ENCODE results near the gene AEBP1.

The AEBP1 gene

DNA sequence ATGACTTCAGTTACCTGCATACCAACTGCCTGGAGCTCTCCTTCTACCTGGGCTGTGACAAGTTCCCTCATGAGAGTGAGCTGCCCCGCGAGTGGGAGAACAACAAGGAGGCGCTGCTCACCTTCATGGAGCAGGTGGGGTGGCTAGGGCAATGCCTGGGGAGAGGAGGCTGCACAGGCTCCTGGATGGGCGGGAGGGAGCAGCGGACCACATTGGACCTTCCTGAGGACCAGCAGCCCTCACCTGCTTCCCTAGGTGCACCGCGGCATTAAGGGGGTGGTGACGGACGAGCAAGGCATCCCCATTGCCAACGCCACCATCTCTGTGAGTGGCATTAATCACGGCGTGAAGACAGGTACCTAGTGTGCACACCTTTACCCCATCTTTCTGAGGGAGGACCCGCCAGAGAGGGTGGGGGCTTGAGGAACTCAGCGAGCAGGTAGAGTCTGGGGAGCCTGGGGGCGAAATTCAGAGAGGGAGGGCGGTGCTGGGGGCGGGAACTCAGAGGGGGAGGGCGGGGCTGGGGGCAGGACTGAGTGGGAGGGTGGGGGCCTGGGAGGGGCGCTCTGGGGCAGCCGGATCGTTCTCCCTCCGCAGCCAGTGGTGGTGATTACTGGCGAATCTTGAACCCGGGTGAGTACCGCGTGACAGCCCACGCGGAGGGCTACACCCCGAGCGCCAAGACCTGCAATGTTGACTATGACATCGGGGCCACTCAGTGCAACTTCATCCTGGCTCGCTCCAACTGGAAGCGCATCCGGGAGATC lies 9.0 kb downstream of the AEBP1 start:
- H4K5ac ChIP-seq (ENCODE audit: low read length): no peak overlapping the region
- H4K8ac ChIP-seq (ENCODE audit: low read depth, low read length): no peak overlapping the region
- H3K4me3 ChIP-seq (ENCODE audit: low read length): no peak overlapping the region
- H2AK5ac ChIP-seq (ENCODE audit: low read length): no peak overlapping the region
- no peak overlapping the region for H3K4me2 ChIP-seq (ENCODE audit: low read length)
- no peak overlapping the region for H3K18ac ChIP-seq (ENCODE audit: low read length)
- WGBS (ENCODE audit: extremely low coverage, insufficient coverage, low lambda C conversion rate): no CpG with 5 or more reads among the region's 34 CpGs
- no peak overlapping the region for H3K56ac ChIP-seq (ENCODE audit: low read length)
- no peak overlapping the region for H3K9ac ChIP-seq (ENCODE audit: low read length)
- no peak overlapping the region for H2BK15ac ChIP-seq (replicated peaks; ENCODE audit: low read depth)
- H2BK120ac ChIP-seq (ENCODE audit: low read depth, low read length): no peak overlapping the region
- no peak overlapping the region for H2BK5ac ChIP-seq (ENCODE audit: low read length)
- H3K23ac ChIP-seq (ENCODE audit: low read length): no peak overlapping the region
- H3K4ac ChIP-seq (ENCODE audit: low read depth, low read length): no peak overlapping the region
- H3K27me3 ChIP-seq (ENCODE audit: insufficient read depth, low read length, poor library complexity): no peaks in the 10 kb centered on the region
- H3K79me2 ChIP-seq (ENCODE audit: control insufficient read depth, insufficient read depth, low read length): no peaks in the 10 kb centered on the region
- H3K79me1 ChIP-seq (ENCODE audit: low read length): peaks cover 2% of the 10 kb centered on the region
- no peak overlapping the region for H3K27ac ChIP-seq (ENCODE audit: low read depth, low read length)
- no peaks in the 10 kb centered on the region for H3K4me1 ChIP-seq (ENCODE audit: control insufficient read depth, low read depth, low read length)
- DNase-seq: no peak
- peaks cover 7% of the 10 kb centered on the region for H3K36me3 ChIP-seq (ENCODE audit: control insufficient read depth, insufficient read depth, low read length)

- no CpG with 5 or more reads among the region's 24 CpGs for WGBS (ENCODE audit: extremely low coverage, insufficient coverage, low lambda C conversion rate)
- no peak overlapping the region for H2BK120ac ChIP-seq (ENCODE audit: low read depth, low read length)
- no peak overlapping the region for H3K27ac ChIP-seq (ENCODE audit: low read depth, low read length)
- no peak overlapping the region for H3K4me3 ChIP-seq (ENCODE audit: low read length)
- H3K4ac ChIP-seq (ENCODE audit: low read depth, low read length): no peak overlapping the region
- H3K36me3 ChIP-seq (ENCODE audit: control insufficient read depth, insufficient read depth, low read length): peaks cover 7% of the 10 kb centered on the region
- H4K5ac ChIP-seq (ENCODE audit: low read length): no peak overlapping the region
- H3K27me3 ChIP-seq (ENCODE audit: insufficient read depth, low read length, poor library complexity): no peaks in the 10 kb centered on the region
- H2BK15ac ChIP-seq (replicated peaks; ENCODE audit: low read depth): no peak overlapping the region
- H4K8ac ChIP-seq (ENCODE audit: low read depth, low read length): no peak overlapping the region
- H2AK5ac ChIP-seq (ENCODE audit: low read length): no peak overlapping the region
- H3K56ac ChIP-seq (ENCODE audit: low read length): no peak overlapping the region
- H3K4me1 ChIP-seq (ENCODE audit: control insufficient read depth, low read depth, low read length): no peaks in the 10 kb centered on the region
- H3K18ac ChIP-seq (ENCODE audit: low read length): no peak overlapping the region
- no peak overlapping the region for H3K23ac ChIP-seq (ENCODE audit: low read length)
- no peaks in the 10 kb centered on the region for H3K79me2 ChIP-seq (ENCODE audit: control insufficient read depth, insufficient read depth, low read length)
- H3K4me2 ChIP-seq (ENCODE audit: low read length): no peak overlapping the region
- H2BK5ac ChIP-seq (ENCODE audit: low read length): no peak overlapping the region
- H3K79me1 ChIP-seq (ENCODE audit: low read length): peaks cover 2% of the 10 kb centered on the region
- no peak for DNase-seq
- H3K9ac ChIP-seq (ENCODE audit: low read length): no peak overlapping the region
Observed at GRCh38 chr7:44113764-44114354, 9.7 kb downstream of the AEBP1 start.

GRCh38 chr7:44114586-44115310 lies 10.6 kb downstream of the AEBP1 start:
- H3K4me2 ChIP-seq (ENCODE audit: low read length): no peak overlapping the region
- H3K36me3 ChIP-seq (ENCODE audit: control insufficient read depth, insufficient read depth, low read length): peaks cover 7% of the 10 kb centered on the region
- H3K27ac ChIP-seq (ENCODE audit: low read depth, low read length): no peak overlapping the region
- peaks cover 5% of the 10 kb centered on the region for H3K79me2 ChIP-seq (ENCODE audit: control insufficient read depth, insufficient read depth, low read length)
- H2BK15ac ChIP-seq (replicated peaks; ENCODE audit: low read depth): no peak overlapping the region
- no peak overlapping the region for H2BK5ac ChIP-seq (ENCODE audit: low read length)
- peaks cover 10% of the 10 kb centered on the region for H3K79me1 ChIP-seq (ENCODE audit: low read length)
- no CpG with 5 or more reads among the region's 12 CpGs for WGBS (ENCODE audit: extremely low coverage, insufficient coverage, low lambda C conversion rate)
- no peak for DNase-seq
- no peaks in the 10 kb centered on the region for H3K4me1 ChIP-seq (ENCODE audit: control insufficient read depth, low read depth, low read length)
- H4K5ac ChIP-seq (ENCODE audit: low read length): no peak overlapping the region
- no peaks in the 10 kb centered on the region for H3K27me3 ChIP-seq (ENCODE audit: insufficient read depth, low read length, poor library complexity)
- no peak overlapping the region for H2BK120ac ChIP-seq (ENCODE audit: low read depth, low read length)
- H2AK5ac ChIP-seq (ENCODE audit: low read length): no peak overlapping the region
- H3K23ac ChIP-seq (ENCODE audit: low read length): no peak overlapping the region
- H3K56ac ChIP-seq (ENCODE audit: low read length): no peak overlapping the region
- no peak overlapping the region for H4K8ac ChIP-seq (ENCODE audit: low read depth, low read length)
- no peak overlapping the region for H3K4ac ChIP-seq (ENCODE audit: low read depth, low read length)
- no peak overlapping the region for H3K9ac ChIP-seq (ENCODE audit: low read length)
- H3K18ac ChIP-seq (ENCODE audit: low read length): no peak overlapping the region
- no peak overlapping the region for H3K4me3 ChIP-seq (ENCODE audit: low read length)

DNA sequence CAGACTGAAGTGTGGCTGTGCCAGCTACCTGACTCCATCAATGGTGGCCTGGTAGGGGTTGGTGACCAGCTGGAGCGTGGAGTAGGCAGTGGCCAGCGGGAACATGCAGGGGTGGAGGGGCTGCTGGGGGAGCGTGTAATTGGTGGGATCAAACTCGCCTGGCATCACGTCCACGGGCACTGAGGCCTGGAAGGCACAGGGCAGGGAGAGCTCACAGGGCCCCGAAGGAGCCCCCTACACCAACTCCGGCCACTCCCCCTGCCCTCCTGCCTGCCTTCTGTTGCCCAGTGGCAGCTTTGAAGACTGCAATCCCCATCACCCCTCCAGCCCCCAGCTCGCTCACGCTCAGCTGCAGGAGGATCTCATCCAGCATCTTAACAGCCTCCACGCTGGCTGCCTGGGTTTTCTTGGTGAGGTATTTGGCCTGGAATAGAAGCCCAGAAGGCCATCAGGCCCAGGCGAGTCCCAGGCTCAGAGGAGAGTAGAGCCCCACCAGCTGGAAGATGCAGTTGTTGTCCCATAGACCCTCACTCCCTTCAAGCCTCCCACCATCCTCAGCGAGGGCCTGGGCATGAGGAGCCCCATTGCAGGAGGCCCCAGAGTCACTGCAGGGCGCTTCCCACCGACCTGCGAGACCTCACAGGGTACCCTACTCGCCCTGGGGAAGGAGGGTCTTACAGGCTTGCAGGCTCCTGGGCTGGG lies 12.1 kb downstream of the AEBP1 start:
- Histone ChIP-seq H2BK5ac (ENCODE audit: low read length) (no peak overlapping the region), H3K9ac (ENCODE audit: low read length) (no peak overlapping the region), H3K4me3 (ENCODE audit: low read length) (no peak overlapping the region), H3K18ac (ENCODE audit: low read length) (no peak overlapping the region), H4K8ac (ENCODE audit: low read depth, low read length) (no peak overlapping the region), H3K4me2 (ENCODE audit: low read length) (no peak overlapping the region), H3K36me3 (ENCODE audit: control insufficient read depth, insufficient read depth, low read length) (peaks cover 10% of the 10 kb centered on the region), H3K27me3 (ENCODE audit: insufficient read depth, low read length, poor library complexity) (no peaks in the 10 kb centered on the region), H3K4me1 (ENCODE audit: control insufficient read depth, low read depth, low read length) (no peaks in the 10 kb centered on the region), H4K5ac (ENCODE audit: low read length) (no peak overlapping the region), H2BK15ac (replicated peaks; ENCODE audit: low read depth) (no peak overlapping the region), H3K79me1 (ENCODE audit: low read length) (peaks cover 17% of the 10 kb centered on the region), H3K56ac (ENCODE audit: low read length) (no peak overlapping the region), H3K27ac (ENCODE audit: low read depth, low read length) (no peak overlapping the region), H2AK5ac (ENCODE audit: low read length) (no peak overlapping the region), H3K23ac (ENCODE audit: low read length) (no peak overlapping the region), H3K4ac (ENCODE audit: low read depth, low read length) (no peak overlapping the region), H3K79me2 (ENCODE audit: control insufficient read depth, insufficient read depth, low read length) (peaks cover 9% of the 10 kb centered on the region), H2BK120ac (ENCODE audit: low read depth, low read length) (no peak overlapping the region)
- WGBS (ENCODE audit: extremely low coverage, insufficient coverage, low lambda C conversion rate): no CpG with 5 or more reads among the region's 17 CpGs
- DNase-seq: no peak

DNA sequence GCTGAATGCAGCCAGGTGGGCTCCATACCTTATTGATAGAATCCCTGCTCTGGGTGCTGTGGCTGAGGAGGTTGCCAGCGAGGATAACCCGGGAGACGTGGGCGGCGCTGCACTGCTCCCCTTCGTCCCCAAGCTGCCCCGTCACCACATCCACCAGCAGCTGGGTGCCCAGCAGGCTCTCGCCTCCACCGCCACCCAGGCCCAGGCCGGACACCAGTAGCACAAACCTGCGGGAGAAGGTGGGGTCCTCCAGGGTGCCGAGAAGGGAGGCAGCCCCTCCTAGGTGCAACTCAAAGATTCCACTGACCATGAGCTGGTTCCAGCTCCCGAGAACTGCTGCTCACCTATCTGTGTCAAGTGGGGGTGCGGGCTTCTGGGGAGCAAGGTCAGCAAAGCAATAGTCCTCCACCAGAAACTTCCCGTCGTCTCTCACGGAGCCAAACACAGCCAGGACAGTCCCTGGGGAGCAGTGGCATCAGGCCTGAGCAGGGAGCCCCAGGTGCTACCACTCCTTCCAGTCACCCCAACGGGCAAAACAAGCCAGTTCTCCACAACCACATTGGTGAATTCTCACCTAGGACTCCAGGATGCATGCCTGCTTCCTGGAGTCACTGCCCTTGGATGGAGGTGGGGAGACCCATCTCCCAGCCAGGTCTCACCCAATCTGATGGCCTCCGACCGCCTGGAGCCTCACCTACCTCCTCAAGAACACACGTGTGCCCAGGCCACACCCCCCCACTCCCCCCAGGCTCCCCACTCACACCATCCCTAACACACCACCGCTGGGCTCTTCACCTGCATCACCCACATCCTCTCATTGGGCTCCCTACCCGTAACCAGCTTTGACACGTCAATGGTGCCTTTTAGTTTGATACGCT lies 12.9 kb downstream of the AEBP1 start:
- peaks cover 14% of the 10 kb centered on the region for H3K79me2 ChIP-seq (ENCODE audit: control insufficient read depth, insufficient read depth, low read length)
- no peak overlapping the region for H3K4me3 ChIP-seq (ENCODE audit: low read length)
- no peak overlapping the region for H3K4ac ChIP-seq (ENCODE audit: low read depth, low read length)

More for the DNA sequence above, 12.9 kb downstream of the AEBP1 start:
- no peak overlapping the region for H4K8ac ChIP-seq (ENCODE audit: low read depth, low read length)
- peaks cover 10% of the 10 kb centered on the region for H3K36me3 ChIP-seq (ENCODE audit: control insufficient read depth, insufficient read depth, low read length)
- H3K4me1 ChIP-seq (ENCODE audit: control insufficient read depth, low read depth, low read length): no peaks in the 10 kb centered on the region
- no peak overlapping the region for H2BK15ac ChIP-seq (replicated peaks; ENCODE audit: low read depth)
- no peak overlapping the region for H2AK5ac ChIP-seq (ENCODE audit: low read length)
- no peak overlapping the region for H3K18ac ChIP-seq (ENCODE audit: low read length)
- no peak for DNase-seq
- no peak overlapping the region for H2BK5ac ChIP-seq (ENCODE audit: low read length)
- no peak overlapping the region for H3K56ac ChIP-seq (ENCODE audit: low read length)
- H4K5ac ChIP-seq (ENCODE audit: low read length): no peak overlapping the region
- no peak overlapping the region for H3K27ac ChIP-seq (ENCODE audit: low read depth, low read length)
- no peak overlapping the region for H2BK120ac ChIP-seq (ENCODE audit: low read depth, low read length)
- no peak overlapping the region for H3K9ac ChIP-seq (ENCODE audit: low read length)
- H3K79me1 ChIP-seq (ENCODE audit: low read length): peaks cover 21% of the 10 kb centered on the region
- H3K27me3 ChIP-seq (ENCODE audit: insufficient read depth, low read length, poor library complexity): no peaks in the 10 kb centered on the region
- H3K4me2 ChIP-seq (ENCODE audit: low read length): no peak overlapping the region
- WGBS (ENCODE audit: extremely low coverage, insufficient coverage, low lambda C conversion rate): no CpG with 5 or more reads among the region's 25 CpGs
- no peak overlapping the region for H3K23ac ChIP-seq (ENCODE audit: low read length)

All from mesendoderm (in vitro differentiated cells).